ENCODE measurements around the gene GPC1.

GPC1 gene

GRCh38 chr2:240444464-240444863 lies 9.0 kb downstream of the GPC1 start:
- DNase-seq: no peak

GRCh38 chr2:240445961-240446663 lies 10.6 kb downstream of the GPC1 start:
- DNase-seq: no peak

DNA sequence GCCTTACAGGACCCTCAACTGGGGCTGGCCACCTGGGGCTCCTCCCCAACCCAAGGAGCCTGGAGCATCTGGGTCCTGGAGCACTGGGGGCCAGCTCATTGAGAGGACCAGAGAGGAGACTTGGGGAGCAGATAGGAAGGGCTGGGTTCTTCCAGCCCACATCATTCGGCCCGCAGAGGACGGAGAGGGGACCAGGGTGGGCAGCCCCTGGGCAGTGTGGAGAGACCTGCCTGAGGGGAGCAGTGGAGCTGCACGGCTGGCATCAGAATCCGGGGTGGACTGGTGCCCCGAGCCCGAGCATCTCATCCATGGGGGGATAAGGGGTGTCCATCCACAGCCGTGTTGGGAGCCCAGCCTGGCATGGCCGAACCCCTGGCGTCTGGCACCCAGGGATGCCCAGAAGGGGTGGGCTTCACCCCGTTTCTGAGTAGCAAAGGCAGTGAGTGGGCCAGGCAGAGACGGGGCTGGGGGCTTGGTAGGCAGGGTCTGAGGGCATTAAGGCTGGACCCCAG lies 11.3 kb downstream of the GPC1 start:
- DNase-seq: no peak

DNA sequence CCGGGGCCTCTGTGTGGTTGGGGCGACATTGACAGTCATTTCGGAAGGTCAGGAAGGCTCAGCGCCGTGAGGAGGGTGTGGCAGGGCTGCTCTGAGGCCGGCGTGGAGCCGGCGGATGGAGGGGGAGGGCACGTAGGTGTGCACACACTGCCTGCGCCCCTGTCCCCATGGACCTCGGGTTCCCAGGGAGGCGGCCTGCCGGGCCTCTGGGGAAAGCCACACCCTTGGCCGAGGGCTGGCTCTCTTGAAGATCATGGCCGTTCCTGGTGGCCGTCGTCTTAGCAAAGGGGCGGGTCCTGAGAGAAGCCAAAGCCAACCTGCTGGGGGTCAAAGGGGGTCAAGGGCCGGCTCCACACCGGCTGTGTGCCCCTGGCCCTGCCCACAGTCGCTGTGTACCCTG lies 11.9 kb downstream of the GPC1 start:
- DNase-seq: no peak

- no peak for DNase-seq
Observed at GRCh38 chr2:240447934-240448333, 12.5 kb downstream of the GPC1 start.

DNA sequence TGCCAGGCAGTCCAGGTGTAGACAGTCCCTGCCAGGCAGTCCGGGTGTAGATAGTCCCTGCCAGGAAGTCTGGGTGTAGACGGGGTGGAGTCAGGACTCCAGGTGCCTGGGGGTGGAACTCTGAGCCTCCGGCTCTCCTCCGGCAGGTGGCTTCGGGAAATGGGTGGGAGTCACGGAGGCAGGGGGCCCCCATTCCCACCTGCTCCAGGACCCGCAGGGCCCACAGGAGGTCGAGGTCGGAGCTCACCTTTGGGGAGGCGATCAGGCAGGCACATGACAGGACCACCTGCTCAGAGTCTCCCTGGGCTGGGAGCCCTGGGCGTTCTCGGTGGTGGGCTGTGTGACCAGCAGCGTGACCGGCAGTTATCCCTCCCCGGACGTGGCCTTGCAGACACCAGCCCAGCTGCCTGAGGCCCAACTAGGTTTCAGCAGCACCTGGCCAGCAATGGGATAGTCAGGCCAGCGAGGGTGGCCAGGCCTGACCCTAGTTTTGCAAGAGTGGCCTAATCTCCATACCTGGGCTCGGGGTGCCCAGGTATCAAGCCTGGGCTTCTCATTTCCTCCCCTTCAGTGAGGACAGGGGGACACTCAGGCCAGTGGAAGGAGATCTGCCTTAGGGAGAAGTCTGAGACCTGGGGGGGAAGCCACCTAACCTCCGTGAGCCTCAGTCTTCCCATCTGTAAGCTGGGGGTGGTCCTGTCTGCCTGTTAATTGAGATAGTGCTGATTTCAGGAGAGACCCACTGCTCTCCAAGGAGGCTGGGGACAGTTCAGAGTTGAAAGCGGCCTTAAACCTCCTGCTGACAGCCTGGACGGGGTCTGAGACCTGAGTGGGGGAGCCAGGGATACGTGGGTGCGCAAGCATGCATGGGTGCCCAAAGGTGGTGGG lies 13.2 kb downstream of the GPC1 start:
- DNase-seq: no peak

- no peak for DNase-seq
Observed at GRCh38 chr2:240449764-240450531, 14.5 kb downstream of the GPC1 start.

GRCh38 chr2:240450532-240451107 lies 15.2 kb downstream of the GPC1 start:
- DNase-seq: no peak

DNA sequence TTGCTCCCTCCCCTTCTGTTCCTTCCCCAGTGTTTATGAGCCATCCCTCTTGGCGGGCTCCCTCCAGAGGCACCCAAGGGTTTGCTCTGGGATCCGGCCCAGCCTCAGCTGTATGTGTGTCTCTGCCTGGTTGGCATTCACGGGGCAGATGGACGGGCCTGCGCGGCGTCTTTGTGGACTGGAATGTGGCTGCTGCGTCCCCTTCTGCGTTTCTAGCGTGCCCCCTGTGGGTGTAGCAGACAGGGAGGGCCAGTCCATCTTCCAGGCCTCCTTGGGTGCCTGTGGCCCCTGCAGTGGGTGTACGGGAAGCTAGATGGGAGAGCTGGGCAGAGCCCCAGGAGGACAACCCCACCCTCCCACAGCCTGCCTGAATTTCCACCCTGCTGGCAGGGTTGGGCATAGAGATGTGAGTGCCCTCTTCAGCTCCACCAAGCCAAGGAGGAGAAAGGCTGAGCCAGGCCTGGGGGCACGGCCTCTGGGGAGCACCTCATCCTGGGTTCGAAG lies 15.7 kb downstream of the GPC1 start:
- no peak for DNase-seq

DNA sequence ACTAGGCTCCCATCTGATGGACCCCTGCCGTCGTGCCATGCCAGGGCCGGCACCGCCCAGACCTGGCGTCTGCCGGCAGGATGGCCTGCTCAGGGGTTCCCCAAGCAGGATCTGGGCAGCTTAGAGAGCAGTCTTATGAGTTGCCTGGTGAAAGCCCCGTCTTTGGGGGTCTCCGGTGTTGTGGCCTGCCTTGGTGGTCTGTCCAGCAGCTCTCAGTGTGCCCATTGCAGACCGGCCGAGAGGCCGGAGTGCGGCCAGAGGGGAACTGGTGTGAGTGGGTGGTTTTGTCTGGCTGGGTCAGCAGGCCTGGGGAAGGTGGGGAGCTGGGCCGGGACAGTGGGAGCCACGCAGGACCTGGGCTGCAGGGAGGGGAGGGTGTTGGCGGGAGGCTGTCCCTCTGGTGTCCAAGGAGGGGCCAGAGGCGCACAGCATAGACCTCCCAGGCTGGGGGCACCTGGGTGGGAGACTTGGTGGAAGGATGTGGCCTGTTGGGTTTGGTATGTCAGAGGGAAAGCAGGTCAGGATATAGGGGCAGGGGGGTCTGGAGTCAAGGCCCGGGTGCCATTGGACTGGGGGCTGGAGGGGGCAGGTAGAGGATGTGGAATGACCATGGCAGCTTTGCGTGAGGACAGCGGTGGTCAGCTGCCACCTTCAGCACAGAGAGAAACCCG lies 16.5 kb downstream of the GPC1 start:
- no peak for DNase-seq

DNA sequence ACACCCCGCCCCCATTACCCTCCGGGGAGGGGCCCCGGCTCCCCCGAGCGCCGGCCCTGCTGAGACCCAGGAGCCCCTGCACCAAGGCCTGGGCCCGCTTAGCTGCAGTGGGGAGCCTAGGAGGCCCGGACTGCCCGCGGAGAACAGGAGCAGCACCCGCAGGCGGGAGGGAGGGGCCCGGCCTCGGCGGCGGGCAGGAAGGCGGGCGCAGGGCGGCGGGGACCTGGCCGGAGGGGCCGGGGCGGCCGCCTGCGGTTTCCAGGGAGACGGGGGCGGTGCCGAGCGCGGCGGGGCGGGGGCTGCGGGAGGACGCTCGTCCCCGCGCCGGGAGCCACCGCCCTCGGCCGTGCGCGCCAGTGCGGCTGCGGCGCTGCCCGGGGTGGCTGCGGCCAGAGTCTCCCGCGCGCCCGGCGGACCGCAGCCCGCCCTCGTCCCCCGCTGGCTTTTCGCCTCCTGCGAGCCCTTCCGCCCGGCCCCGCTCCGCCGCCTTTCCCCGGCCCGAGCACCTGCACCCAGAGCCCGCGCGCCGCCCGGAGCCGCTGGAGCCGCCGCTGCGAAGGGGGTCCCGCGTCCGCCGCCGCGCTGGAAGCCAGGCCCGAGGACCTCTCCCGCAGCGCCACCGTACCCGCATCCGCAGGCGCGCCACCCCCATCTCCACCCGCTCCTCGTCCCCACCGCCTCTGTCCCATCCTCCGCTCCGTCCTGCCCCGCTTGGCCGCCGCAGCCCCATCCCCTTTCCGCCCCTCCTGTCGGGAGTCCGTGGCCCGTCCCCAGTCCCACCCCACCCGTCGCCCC lies 17.2 kb downstream of the GPC1 start:
- no peak for DNase-seq

DNA sequence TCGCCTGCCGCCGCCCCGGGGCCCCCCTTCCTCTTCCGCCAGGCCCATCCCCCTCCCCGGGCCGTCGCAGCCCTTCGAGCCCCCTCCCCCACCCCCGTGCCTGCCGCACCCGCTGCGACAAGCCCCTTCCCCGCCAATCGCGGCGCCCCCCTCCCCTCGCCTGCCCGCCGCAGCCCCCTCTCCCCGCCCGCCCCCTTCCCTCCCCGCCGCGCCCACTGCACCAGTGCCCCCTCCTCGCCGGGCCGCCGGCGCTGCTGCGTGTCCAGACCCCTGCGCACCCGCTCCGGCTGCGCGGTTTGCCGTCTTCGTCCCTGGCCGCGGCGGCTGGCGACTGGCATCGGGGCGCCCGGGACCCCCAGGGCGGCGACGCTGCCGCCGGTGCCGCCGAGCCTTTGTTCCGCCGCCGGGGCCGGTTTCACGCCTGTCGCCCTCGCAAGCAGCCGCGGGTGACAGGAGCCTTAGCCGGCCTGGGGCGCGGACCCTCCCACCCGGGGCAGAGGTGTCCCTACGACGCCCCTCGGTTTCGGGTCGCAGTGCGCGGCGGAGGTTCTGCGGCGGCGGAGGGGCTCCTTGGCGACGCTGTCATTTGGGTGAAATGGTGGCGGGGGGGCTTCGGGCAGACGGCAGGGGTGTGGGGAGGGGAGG lies 18.1 kb downstream of the GPC1 start:
- DNase-seq: no peak

GRCh38 chr2:240454106-240454901 lies 18.8 kb downstream of the GPC1 start:
- no peak for DNase-seq

DNA sequence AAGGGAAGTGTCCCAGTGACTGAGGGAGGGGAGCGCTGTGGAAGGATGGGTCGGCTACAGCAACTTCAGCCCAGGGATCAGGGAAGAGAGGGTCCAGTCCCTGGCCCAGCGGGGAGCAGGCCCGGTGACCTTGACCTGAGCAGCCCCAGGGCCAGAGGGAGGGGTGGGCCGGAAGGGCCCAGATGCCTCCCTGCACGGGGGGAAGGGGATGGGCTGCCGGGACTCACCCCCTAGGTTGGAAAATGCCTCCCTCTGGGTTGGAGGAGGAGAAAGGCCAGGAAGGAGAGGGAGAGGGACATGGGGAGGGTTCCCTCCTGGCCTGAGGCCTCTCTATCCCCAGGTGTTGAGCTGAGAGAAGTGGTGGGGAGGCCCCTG lies 19.8 kb downstream of the GPC1 start:
- no peak for DNase-seq

DNA sequence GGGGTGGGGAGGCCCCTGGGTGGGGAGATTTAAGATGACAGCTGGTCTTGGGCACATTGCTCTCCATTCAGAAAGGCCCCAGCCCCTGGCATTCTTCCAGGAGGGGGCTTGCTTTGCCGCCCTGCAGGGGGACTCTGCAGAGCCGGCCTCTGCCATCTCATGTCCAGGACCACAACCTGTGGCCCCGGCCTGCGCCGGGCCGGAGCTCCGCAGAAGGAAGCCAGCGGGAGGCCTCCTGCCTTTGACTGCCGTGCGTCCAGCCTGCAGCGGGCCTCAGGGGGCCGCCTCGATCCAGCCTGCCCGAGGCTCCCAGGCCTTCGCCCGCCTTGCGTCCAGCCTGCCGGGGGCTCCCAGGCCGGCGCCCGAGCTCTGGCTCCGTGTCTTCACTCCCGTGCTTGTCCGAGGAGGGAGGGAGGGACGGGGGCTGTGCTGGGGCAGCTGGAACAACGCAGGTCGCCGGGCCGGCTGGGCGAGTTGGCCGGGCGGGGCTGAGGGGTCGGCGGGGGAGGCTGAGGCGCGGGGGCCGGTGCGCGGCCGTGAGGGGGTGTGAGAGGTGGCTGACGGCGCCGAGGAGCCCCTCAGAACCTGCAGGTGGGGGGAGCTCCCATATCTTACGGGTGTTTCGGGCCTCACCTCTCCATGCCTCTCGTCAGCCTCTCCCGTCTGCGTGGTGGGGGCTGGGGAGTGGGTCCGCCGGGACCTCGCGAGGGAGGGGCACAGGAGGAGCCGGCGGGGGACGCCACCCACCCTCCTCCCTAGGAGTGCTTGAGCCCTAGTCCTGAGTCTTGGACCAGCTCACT lies 20.4 kb downstream of the GPC1 start:
- DNase-seq: no peak

- DNase-seq: no peak
Observed at GRCh38 chr2:240456447-240457222, 21.2 kb downstream of the GPC1 start.

GRCh38 chr2:240457223-240458043 lies 22.0 kb downstream of the GPC1 start:
- DNase-seq: no peak

Measured in NCI-H2029 treated with DMSO at 0.1 percent for 48 hours (cell line).